ENCODE measurements around the gene GAS2L2. TPM values are rescaled to one million over a fixed set of nuclear protein-coding genes. Genes with fewer than 3 reads are reported as not detected.

Gene GAS2L2
- total RNA-seq, 1 donor from 2014 or later = not detected

- DNase-seq = no peak
Measured at GRCh38 chr17:35745246-35745645, 7.8 kb downstream of the GAS2L2 start.

- DNase-seq = no peak
Measured at GRCh38 chr17:35744830-35745229, 8.2 kb downstream of the GAS2L2 start.

GRCh38 chr17:35743626-35744328, 9.3 kb downstream of the GAS2L2 start:
- no peak for DNase-seq

- DNase-seq = no peak
Measured at GRCh38 chr17:35742896-35743477, 10.1 kb downstream of the GAS2L2 start.

- DNase-seq = no peak
Measured at GRCh38 chr17:35742496-35742895, 10.5 kb downstream of the GAS2L2 start.

GRCh38 chr17:35740997-35741931, 11.8 kb downstream of the GAS2L2 start:
- DNase-seq = no peak

GRCh38 chr17:35740216-35740615, 12.8 kb downstream of the GAS2L2 start:
- DNase-seq = no peak

- no peak for DNase-seq
Measured at GRCh38 chr17:35738519-35739133, 14.4 kb downstream of the GAS2L2 start.

- no peak for DNase-seq
Measured at GRCh38 chr17:35736236-35736635, 16.8 kb downstream of the GAS2L2 start.

GRCh38 chr17:35735036-35735805, 17.8 kb downstream of the GAS2L2 start:
- no peak for DNase-seq

- no peak for DNase-seq
Measured at GRCh38 chr17:35734396-35734795, 18.6 kb downstream of the GAS2L2 start.

- DNase-seq = no peak
Measured at GRCh38 chr17:35733366-35733765, 19.7 kb downstream of the GAS2L2 start.

- no peak for DNase-seq
Measured at GRCh38 chr17:35732806-35733136, 20.3 kb downstream of the GAS2L2 start.

- DNase-seq = no peak
Measured at GRCh38 chr17:35731917-35732805, 20.9 kb downstream of the GAS2L2 start.

GRCh38 chr17:35731239-35731916, 21.7 kb downstream of the GAS2L2 start, which contains the start of gene RASL10B:
TSS of gene RASL10B (plus strand) at chr17:35731639. CDS start at chr17:35735185, 3,546 bp downstream.
- DNase-seq = peak; percentile 10

GRCh38 chr17:35730400-35731005, 22.5 kb downstream of the GAS2L2 start:
- no peak for DNase-seq

GRCh38 chr17:35729405-35729833, 23.6 kb downstream of the GAS2L2 start:
- no peak for DNase-seq

- no peak for DNase-seq
Measured at GRCh38 chr17:35728551-35728950, 24.5 kb downstream of the GAS2L2 start.

- DNase-seq = no peak
Measured at GRCh38 chr17:35727635-35728034, 25.4 kb downstream of the GAS2L2 start.

Measured in skin of body (tissue), 2 donors.